Mammary epithelial cell (primary cell): ENCODE data around the gene NDUFC1.

ENCODE experiments used
- CTCF ChIP-seq, 2 donors: IDR thresholded peaks in 1 of 2; conservative IDR thresholded peaks in 1 of 2; 2 replicates each; pipeline ENCODE4 v1.5.1; 2011 to 2012; ENCODE audit warnings: inconsistent platforms in 2 of 2, low read length in 2 of 2, mild to moderate bottlenecking in 2 of 2, control low read depth in 1 of 2, low read depth in 1 of 2; ENCODE audit not compliant: insufficient read depth in 1 of 2; ENCODE audit errors: extremely low read depth in 1 of 2
- EZH2 ChIP-seq: IDR thresholded peaks from 2 replicates; pipeline ENCODE4 v1.6.1; 2012; ENCODE audit warnings: low read length, inconsistent platforms, borderline replicate concordance

- TF ChIP-seq CTCF (conservative IDR thresholded peaks at IDR 0.05 in 1 of 2, IDR thresholded peaks at IDR 0.05 in 1 of 2; ENCODE audit: extremely low read depth in 1 of 2, insufficient read depth in 1 of 2, low read depth in 1 of 2, low read length in 2 of 2), result no peak
- no peak for TF ChIP-seq EZH2
Measured at GRCh38 chr4:139312552-139313332, 10.5 kb upstream of the NDUFC1 start.
